Suprapubic skin (tissue), 4 donors: ENCODE data around the gene FOXF1. TPM values are rescaled to one million over a fixed set of nuclear protein-coding genes. Genes with fewer than 3 reads are reported as not detected.

Experiments
- DNase-seq, 2 donors: peaks; one replicate each; pipeline ENCODE4 v3.0.0-alpha.2; 2019; ENCODE audit warnings: low spot score in 2 of 2
- H3K27ac ChIP-seq: fragments of 200-600 bp; sonication (generic); one replicate; pipeline ENCODE4 v1.5.1; 2019
- H3K27me3 ChIP-seq: fragments of 200-600 bp; sonication (generic); one replicate; pipeline ENCODE4 v1.5.1; 2019
- H3K36me3 ChIP-seq: fragments of 200-600 bp; sonication (generic); one replicate; pipeline ENCODE4 v1.5.1; 2019
- H3K4me1 ChIP-seq: fragments of 200-600 bp; sonication (generic); one replicate; pipeline ENCODE4 v1.5.1; 2019
- H3K4me3 ChIP-seq: fragments of 200-600 bp; sonication (generic); one replicate; pipeline ENCODE4 v1.5.1; 2019; ENCODE audit warnings: mild to moderate bottlenecking
- H3K9me3 ChIP-seq: fragments of 200-600 bp; sonication (generic); one replicate; pipeline ENCODE4 v1.5.1; 2019
- CTCF ChIP-seq, 2 donors: fragments of 200-600 bp in 1 of 2; fragments of 450-650 bp in 1 of 2; sonication (generic) in 1 of 2; IDR thresholded peaks; one replicate each; pipeline ENCODE4 v1.5.1; 2016 to 2019; ENCODE audit warnings: antibody characterized with exemption in 2 of 2, mild to moderate bottlenecking in 1 of 2, moderate library complexity in 1 of 2
- EP300 ChIP-seq: sonication (generic); formaldehyde crosslinking; IDR thresholded peaks from one replicate; pipeline ENCODE4 v1.6.1; 2017; ENCODE audit warnings: antibody characterized with exemption
- POLR2A ChIP-seq, 2 donors: fragments of 450-650 bp; IDR thresholded peaks; one replicate each; pipeline ENCODE4 v1.6.1; 2017; ENCODE audit warnings: antibody characterized with exemption in 2 of 2, mild to moderate bottlenecking in 2 of 2, moderate library complexity in 2 of 2
- POLR2AphosphoS5 ChIP-seq, 3 donors: sonication (generic); formaldehyde crosslinking; IDR thresholded peaks; one replicate each; pipeline ENCODE4 v1.6.1; 2017; ENCODE audit warnings: antibody characterized with exemption in 3 of 3
- WGBS: methylation state at CpG from one replicate; pipeline ENCODE4 v1.1.5; 2018; 5-methylcytosine and 5-hydroxymethylcytosine counted together
- total RNA-seq, 4 donors: library from RNA; depleted of rRNA; stranded (reverse); fragments of >200 nt; gene quantifications; one replicate each; pipeline ENCODE4 v1.1.0, GENCODE V29; 2016

The FOXF1 gene
- total RNA-seq, 4 donors from 2014 or later, result 0.11 to 0.59 (median 0.21) TPM; not detected in 1

- DNase-seq, result no peak
- H3K4me3 ChIP-seq, result no peak overlapping the region
- 17% methylated on average over 19 of the region's 19 CpGs for WGBS
- TF ChIP-seq EP300 (no peak), POLR2A (IDR thresholded peaks at IDR 0.05) (no peak), CTCF (IDR thresholded peaks at IDR 0.05) (no peak), POLR2AphosphoS5 (IDR thresholded peaks at IDR 0.05) (no peak)
- H3K36me3 ChIP-seq, result no peaks in the 10 kb centered on the region
- H3K9me3 ChIP-seq, result no peaks in the 10 kb centered on the region
- no peak overlapping the region for H3K27ac ChIP-seq
- peaks cover 39% of the 10 kb centered on the region for H3K4me1 ChIP-seq
- H3K27me3 ChIP-seq, result peaks cover 100% of the 10 kb centered on the region
Observed at GRCh38 chr16:86501989-86502855, 8.1 kb upstream of the FOXF1 start.

GRCh38 chr16:86502856-86503748, 7.2 kb upstream of the FOXF1 start:
- H3K4me1 ChIP-seq, result peaks cover 37% of the 10 kb centered on the region
- TF ChIP-seq POLR2A (IDR thresholded peaks at IDR 0.05) (no peak), POLR2AphosphoS5 (IDR thresholded peaks at IDR 0.05) (no peak), CTCF (IDR thresholded peaks at IDR 0.05) (no peak), EP300 (no peak)
- H3K9me3 ChIP-seq, result no peaks in the 10 kb centered on the region
- 9% methylated on average over 22 of the region's 22 CpGs for WGBS
- H3K36me3 ChIP-seq, result no peaks in the 10 kb centered on the region
- H3K27ac ChIP-seq, result no peak overlapping the region
- no peak overlapping the region for H3K4me3 ChIP-seq
- no peak for DNase-seq
- peaks cover 100% of the 10 kb centered on the region for H3K27me3 ChIP-seq

GRCh38 chr16:86503830-86504229, 6.5 kb upstream of the FOXF1 start:
- Histone ChIP-seq H3K27ac (no peak overlapping the region), H3K4me1 (peaks cover 37% of the 10 kb centered on the region), H3K9me3 (no peaks in the 10 kb centered on the region), H3K27me3 (peaks cover 100% of the 10 kb centered on the region), H3K4me3 (no peak overlapping the region), H3K36me3 (no peaks in the 10 kb centered on the region)
- WGBS, result 8% methylated on average over 6 of the region's 6 CpGs
- TF ChIP-seq CTCF (IDR thresholded peaks at IDR 0.05), result no peak
- no peak for TF ChIP-seq POLR2AphosphoS5 (IDR thresholded peaks at IDR 0.05)
- no peak for TF ChIP-seq EP300
- no peak for TF ChIP-seq POLR2A (IDR thresholded peaks at IDR 0.05)
- no peak for DNase-seq

- Histone ChIP-seq H3K27me3 (peaks cover 100% of the 10 kb centered on the region), H3K27ac (no peak overlapping the region), H3K36me3 (no peaks in the 10 kb centered on the region), H3K9me3 (no peaks in the 10 kb centered on the region), H3K4me1 (peaks cover 40% of the 10 kb centered on the region), H3K4me3 (no peak overlapping the region)
- no peak for DNase-seq
- TF ChIP-seq POLR2AphosphoS5 (IDR thresholded peaks at IDR 0.05), result no peak
- no peak for TF ChIP-seq EP300
- no peak for TF ChIP-seq CTCF (IDR thresholded peaks at IDR 0.05)
- TF ChIP-seq POLR2A (IDR thresholded peaks at IDR 0.05), result no peak
- WGBS, result 20% methylated on average over 21 of the region's 27 CpGs
Observed at GRCh38 chr16:86504315-86505184, 5.8 kb upstream of the FOXF1 start.
